ENCODE results near the gene MFRP. TPM values are rescaled to one million over a fixed set of nuclear protein-coding genes. Genes with fewer than 3 reads are reported as not detected.

MFRP gene
- polyA plus RNA-seq, 1 donor: not detected

- DNase-seq (ENCODE audit: low read depth): no peak
These were observed 26.8 kb upstream of the MFRP start for GRCh38 chr11:119373059-119373920.

GRCh38 chr11:119372260-119373058 lies 26.0 kb upstream of the MFRP start:
- DNase-seq (ENCODE audit: low read depth): no peak

- DNase-seq (ENCODE audit: low read depth): no peak
These were observed 25.3 kb upstream of the MFRP start for GRCh38 chr11:119371778-119372182.

- DNase-seq (ENCODE audit: low read depth): no peak
These were observed 24.6 kb upstream of the MFRP start for GRCh38 chr11:119371067-119371601.

- no peak for DNase-seq (ENCODE audit: low read depth)
These were observed 24.1 kb upstream of the MFRP start for GRCh38 chr11:119370486-119371046.

- no peak for DNase-seq (ENCODE audit: low read depth)
These were observed 22.8 kb upstream of the MFRP start for GRCh38 chr11:119369132-119369925.

- no peak for DNase-seq (ENCODE audit: low read depth)
These were observed 21.9 kb upstream of the MFRP start for GRCh38 chr11:119368121-119369034.

DNA sequence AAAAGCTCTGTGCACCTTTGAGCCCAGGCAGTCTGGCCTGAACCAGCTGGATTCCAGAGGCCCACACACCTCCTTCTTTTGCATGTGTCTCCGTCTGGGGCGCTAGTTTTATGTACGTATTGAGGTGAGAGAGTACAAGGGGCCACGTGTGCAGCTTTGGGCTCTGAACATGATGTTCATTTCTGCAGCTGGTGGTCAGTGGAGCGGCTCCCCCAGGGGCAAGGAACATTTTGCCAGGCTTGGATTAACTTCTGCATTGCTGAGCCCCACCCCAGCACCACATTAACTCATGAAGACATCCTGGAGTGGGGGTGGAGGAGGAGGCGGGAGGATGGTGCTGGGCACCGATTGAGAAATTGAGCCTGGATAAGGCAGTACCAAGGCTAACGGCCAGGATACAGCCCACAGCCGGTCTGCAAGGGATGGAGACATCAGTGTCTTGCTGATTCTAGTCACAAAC lies 21.2 kb upstream of the MFRP start:
- DNase-seq (ENCODE audit: low read depth): no peak

DNA sequence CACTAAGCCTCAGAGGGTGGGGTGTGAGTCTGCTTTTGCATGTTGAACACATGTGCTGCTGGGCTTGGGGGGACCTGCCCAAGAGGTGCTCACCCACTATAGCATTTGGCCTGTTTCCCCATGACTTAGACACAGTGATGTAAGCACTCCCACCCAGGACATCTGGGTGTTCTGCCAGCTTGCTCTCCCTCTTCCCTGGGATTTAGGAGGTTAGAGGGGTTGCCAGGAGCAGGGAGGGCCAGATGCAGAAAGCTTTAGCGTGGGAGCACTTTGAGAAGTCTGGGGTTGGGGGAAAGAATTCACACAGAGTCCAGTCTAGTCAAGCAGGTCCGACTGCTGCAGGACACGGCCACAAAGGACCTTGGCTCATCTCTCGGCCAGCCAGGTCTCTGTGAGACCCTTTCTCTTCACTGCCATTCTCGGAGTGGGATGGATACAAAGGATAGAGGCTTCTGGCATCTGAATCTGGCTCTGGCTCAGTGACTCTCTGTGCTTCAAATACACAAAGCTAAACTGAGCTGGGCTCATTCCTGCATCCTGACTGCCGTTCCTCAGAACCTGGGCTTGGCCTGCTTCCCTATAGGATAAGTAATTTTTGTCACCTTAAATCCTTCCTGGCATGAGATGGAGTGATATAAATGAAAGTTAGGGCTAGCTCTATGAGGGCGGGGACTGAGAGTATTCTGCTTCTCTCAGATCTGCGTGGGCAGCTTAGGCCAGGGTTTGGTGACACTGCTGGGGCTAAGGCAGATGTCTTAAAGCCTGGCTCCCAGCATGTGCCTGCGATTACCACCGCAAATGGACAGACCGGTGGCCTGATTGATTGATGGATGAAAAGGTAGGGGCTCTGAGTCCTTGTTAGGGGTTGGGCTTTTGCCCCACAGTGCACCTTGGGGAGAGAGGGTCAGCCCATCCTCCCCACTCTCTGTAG lies 20.4 kb upstream of the MFRP start:
- no peak for DNase-seq (ENCODE audit: low read depth)

- no peak for DNase-seq (ENCODE audit: low read depth)
These were observed 18.6 kb upstream of the MFRP start for GRCh38 chr11:119365071-119365591.

- DNase-seq (ENCODE audit: low read depth): no peak
These were observed 17.5 kb upstream of the MFRP start for GRCh38 chr11:119363851-119364590.

DNA sequence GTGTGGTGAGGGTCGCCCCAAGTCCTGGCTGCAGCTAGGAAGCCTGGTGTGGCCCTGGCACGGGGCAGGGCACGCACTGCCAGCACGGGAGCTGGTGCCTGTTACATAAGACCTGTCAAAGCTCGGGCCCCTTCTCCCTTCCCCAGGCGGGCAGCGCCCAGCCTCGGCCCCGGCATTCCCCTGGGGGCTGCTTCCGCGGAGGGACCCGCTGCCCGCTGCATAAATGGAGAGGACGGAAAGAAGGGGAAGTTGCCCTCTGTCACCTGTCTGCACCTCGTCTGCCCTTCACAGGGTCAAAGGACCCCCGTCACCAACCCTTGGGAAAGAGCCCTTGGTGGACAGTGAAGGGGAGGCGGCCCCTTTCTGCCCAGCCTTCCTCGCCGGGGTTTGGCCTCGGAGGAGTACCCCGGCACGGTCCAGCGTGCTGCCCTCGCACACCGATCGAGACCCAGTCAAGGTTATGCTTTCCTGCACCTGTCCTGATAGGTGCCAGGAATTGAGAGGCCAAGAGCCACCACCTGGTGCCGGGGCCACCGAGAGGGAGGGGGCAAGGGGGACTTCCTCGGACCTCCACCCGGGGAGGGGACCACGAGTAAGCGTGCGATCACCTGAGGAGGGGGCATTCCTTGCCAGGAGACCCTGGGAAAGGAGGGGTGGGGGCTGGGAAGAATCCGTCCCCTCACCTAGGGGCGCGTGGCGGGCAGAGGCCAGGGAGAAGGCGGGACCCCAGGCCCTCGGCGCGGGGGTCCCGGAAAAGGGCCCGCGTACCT lies 16.8 kb upstream of the MFRP start:
- no peak for DNase-seq (ENCODE audit: low read depth)

GRCh38 chr11:119362741-119363080 lies 16.2 kb upstream of the MFRP start:
- no peak for DNase-seq (ENCODE audit: low read depth)

- no peak for DNase-seq (ENCODE audit: low read depth)
These were observed 15.6 kb upstream of the MFRP start for GRCh38 chr11:119361941-119362725.

DNA sequence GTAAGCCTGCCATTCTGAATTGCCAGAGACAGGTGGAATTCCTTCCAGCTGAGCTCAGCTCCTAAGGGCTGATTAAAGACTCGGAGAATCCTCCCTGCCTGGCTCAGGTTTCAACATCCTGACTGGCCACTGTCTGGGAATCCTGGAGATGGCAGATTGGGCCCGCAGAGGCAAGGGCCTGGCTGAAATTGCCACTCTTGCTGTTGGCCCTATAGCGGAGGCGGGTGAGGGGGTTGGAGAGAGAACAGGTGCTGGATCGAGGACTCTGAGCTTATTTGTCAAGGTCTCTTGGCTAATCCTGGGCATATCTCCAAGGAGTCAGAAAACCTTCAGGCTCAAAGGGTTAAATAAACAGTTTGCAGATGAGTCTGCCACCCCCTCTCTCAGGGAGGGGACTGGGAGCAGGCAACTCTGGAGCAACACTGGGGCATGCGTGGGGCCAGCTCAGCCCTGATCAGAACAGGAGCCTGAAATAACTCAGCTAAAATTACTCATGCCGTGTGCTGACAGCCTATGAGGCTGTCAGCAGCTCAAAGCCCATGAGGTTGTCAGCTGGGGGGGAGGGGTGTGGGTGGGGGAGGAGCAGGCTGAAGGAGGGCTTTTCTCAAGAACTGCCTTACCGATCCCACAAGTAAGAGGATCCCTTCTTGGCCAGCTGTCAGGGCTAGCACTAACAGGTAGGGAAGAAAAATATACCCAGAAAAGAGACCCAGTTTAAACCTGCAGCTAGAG lies 14.7 kb upstream of the MFRP start:
- DNase-seq (ENCODE audit: low read depth): no peak

All from forelimb muscle (tissue), 1 donor.